Measurements from ENCODE around the gene LYRM4. TPM values are rescaled to one million over a fixed set of nuclear protein-coding genes. Genes with fewer than 3 reads are reported as not detected.

LYRM4 gene
- total RNA-seq, 1 donor from 2014 or later = 27.8 TPM

DNA sequence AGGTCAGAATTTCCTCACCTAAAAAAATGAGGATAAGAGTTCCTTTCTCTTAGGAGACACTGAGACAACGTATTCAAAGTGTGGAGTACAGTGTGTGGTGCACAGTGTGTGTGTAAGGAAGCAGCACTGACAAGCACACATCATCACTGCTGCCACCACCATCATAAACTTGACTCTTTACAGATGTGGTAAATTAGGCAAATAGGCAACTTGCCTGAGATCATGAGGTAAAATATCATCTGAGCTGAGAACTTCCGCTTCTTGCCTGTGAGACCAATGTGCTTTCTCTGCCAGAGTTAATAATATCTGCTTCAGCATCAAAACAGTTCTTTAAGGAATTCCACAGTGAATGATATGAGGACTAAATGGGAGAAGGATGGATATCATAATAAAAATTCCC lies 52.7 kb downstream of the LYRM4 start:
- no peak for DNase-seq (ENCODE audit: low read depth)
- Histone ChIP-seq H3K36me3 (ENCODE audit: control insufficient read depth, insufficient read depth, low read length) (no peaks in the 10 kb centered on the region), H3K27me3 (ENCODE audit: control insufficient read depth, insufficient read depth, low read length) (no peaks in the 10 kb centered on the region), H3K4me3 (ENCODE audit: low read depth, low read length) (no peak overlapping the region)
- TF ChIP-seq CTCF (IDR thresholded peaks at IDR 0.05; ENCODE audit: insufficient read depth, low read length, poor library complexity, severe bottlenecking) = no peak

DNA sequence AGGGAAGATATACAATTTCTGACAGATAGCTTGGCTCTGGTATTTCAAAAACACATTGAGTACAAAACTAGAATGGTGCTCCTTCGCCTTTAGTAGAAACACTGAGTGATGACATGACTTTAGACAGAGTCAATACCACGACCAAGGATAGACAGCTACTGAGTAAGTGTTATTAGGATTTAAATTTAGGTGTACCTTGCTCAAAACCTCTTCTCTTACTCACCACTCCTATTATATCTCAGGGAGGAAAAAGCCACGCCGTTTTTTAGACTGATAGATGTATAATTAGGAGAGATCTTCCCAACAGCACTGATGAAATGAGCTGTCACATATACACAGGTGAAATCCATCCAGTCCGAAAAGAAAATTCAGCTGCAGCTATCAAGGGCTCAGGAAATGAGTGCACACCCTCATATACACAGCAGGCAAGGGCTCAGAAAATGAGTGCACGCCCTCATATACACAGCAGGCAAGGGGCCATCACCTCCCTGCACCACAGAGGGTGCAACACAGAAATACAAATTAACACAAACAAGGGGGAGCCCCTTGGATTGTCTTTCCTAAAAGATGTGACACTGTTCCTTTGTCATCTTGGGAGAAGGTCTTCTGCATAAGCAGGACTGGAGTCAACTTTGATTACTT lies 53.7 kb downstream of the LYRM4 start:
- H3K36me3 ChIP-seq (ENCODE audit: control insufficient read depth, insufficient read depth, low read length) = no peaks in the 10 kb centered on the region
- no peaks in the 10 kb centered on the region for H3K27me3 ChIP-seq (ENCODE audit: control insufficient read depth, insufficient read depth, low read length)
- TF ChIP-seq CTCF (IDR thresholded peaks at IDR 0.05; ENCODE audit: insufficient read depth, low read length, poor library complexity, severe bottlenecking) = no peak
- DNase-seq (ENCODE audit: low read depth) = no peak
- H3K4me3 ChIP-seq (ENCODE audit: low read depth, low read length) = no peak overlapping the region

DNA sequence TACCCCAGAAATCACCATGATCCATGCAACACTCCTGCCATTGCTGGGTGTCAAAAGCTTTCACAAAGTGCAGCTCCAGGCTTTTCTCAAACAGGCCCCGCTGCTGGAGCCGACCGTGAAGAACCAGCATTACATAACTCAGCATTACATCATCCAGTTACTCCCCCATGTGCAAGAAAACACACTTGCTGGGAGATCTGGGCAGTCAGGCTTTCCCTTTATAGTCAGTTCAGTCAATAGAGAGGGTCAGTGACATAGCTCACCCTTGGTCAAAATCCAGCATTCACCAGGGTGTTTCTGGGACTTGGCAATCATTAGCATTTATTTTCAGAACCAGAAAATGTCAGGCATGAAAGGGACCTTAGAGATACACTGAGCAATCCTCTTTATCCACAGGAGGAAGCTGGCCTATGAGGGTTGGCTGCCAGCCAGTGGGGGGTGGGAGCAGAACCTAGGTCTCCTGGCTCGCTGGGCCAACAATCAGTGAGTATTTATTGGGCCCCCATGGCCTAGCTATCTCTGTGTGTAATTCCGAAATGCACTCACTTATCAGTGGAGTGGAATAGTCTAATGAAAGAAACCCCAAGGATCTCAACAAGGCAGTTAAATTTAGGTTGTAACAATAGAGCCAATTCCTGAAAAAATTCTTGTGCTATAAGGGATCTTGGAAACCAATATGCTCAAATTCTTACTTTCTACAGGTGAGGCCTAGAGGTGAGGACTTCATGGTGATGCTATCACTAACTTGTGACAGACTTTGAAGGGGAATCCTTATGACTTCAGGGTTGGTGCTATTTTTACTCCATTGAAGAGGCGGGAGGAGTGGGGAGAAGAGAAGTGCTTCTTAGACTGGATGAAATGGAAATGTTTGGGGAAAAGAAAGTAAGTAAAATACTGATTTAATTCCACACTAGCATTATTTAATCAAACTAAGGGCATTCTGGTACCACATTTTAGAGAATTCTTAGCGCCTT lies 54.6 kb downstream of the LYRM4 start:
- TF ChIP-seq CTCF (IDR thresholded peaks at IDR 0.05; ENCODE audit: insufficient read depth, low read length, poor library complexity, severe bottlenecking) = no peak
- H3K27me3 ChIP-seq (ENCODE audit: control insufficient read depth, insufficient read depth, low read length) = no peaks in the 10 kb centered on the region
- no peaks in the 10 kb centered on the region for H3K36me3 ChIP-seq (ENCODE audit: control insufficient read depth, insufficient read depth, low read length)
- no peak overlapping the region for H3K4me3 ChIP-seq (ENCODE audit: low read depth, low read length)
- peak; percentile 49 for DNase-seq (ENCODE audit: low read depth)

GRCh38 chr6:5205035-5205507 lies 55.7 kb downstream of the LYRM4 start:
- H3K27me3 ChIP-seq (ENCODE audit: control insufficient read depth, insufficient read depth, low read length) = no peaks in the 10 kb centered on the region
- TF ChIP-seq CTCF (IDR thresholded peaks at IDR 0.05; ENCODE audit: insufficient read depth, low read length, poor library complexity, severe bottlenecking) = no peak
- H3K4me3 ChIP-seq (ENCODE audit: low read depth, low read length) = no peak overlapping the region
- DNase-seq (ENCODE audit: low read depth) = no peak
- no peaks in the 10 kb centered on the region for H3K36me3 ChIP-seq (ENCODE audit: control insufficient read depth, insufficient read depth, low read length)

DNA sequence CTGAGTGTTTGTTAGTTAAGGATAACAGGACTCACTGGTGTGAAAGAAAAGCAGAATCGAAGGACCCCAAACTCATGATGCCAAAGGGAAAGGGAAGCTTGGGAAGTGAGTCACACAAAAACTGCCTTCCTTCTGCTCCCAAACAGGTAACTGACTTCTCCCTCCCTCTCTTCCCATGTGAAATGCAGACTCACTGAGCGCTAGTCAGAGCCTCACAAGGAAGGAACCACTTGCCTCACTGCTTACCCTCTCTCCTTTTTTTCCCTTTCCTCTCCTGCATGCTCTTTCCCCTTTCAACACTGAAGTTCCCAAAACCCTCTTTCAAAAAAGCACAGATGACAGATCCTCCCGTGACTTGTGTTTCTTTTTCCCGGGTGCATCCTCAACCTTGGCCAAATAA lies 56.4 kb downstream of the LYRM4 start:
- no peaks in the 10 kb centered on the region for H3K27me3 ChIP-seq (ENCODE audit: control insufficient read depth, insufficient read depth, low read length)
- no peaks in the 10 kb centered on the region for H3K36me3 ChIP-seq (ENCODE audit: control insufficient read depth, insufficient read depth, low read length)
- H3K4me3 ChIP-seq (ENCODE audit: low read depth, low read length) = no peak overlapping the region
- TF ChIP-seq CTCF (IDR thresholded peaks at IDR 0.05; ENCODE audit: insufficient read depth, low read length, poor library complexity, severe bottlenecking) = no peak
- no peak for DNase-seq (ENCODE audit: low read depth)

All from kidney epithelial cell (primary cell).